Measurements from ENCODE around the gene GRM7.

GRCh38 chr3:7543294-7543880 is 682.5 kb downstream of the GRM7 start:
- TF ChIP-seq CTCF (IDR thresholded peaks at IDR 0.05) (no peak), POLR2A (IDR thresholded peaks at IDR 0.05) (no peak)

Measured in body of pancreas (tissue), 4 donors.